Non-pigmented ciliary epithelial cell (primary cell): ENCODE results near the gene NUP210.
"Not testable (repeated sequence)": the region's sequence is repeated elsewhere in the genome, so short reads cannot be mapped to it uniquely, and the experiment has no call there.

Source experiments
- DNase-seq: peaks from one replicate; pipeline ENCODE4 v3.0.0-alpha.2; 2010; ENCODE audit warnings: low read depth

NUP210 gene

GRCh38 chr3:13406190-13406589 is 13.9 kb downstream of the NUP210 start:
- DNase-seq, result no peak

GRCh38 chr3:13405614-13406013 is 14.5 kb downstream of the NUP210 start:
- DNase-seq, result no peak

GRCh38 chr3:13404626-13405452 is 15.3 kb downstream of the NUP210 start:
- no peak for DNase-seq

- no peak for DNase-seq
Observed at GRCh38 chr3:13403847-13404246, 16.3 kb downstream of the NUP210 start.

- DNase-seq, result no peak
Observed at GRCh38 chr3:13403213-13403819, 16.8 kb downstream of the NUP210 start.

- no peak for DNase-seq
Observed at GRCh38 chr3:13401149-13401548, 19.0 kb downstream of the NUP210 start.

GRCh38 chr3:13400114-13400673 is 19.9 kb downstream of the NUP210 start:
- DNase-seq, result no peak

GRCh38 chr3:13399603-13400002 is 20.5 kb downstream of the NUP210 start:
- DNase-seq, result no peak

- no peak for DNase-seq
Observed at GRCh38 chr3:13397316-13397715, 22.8 kb downstream of the NUP210 start.

GRCh38 chr3:13394363-13394762 is 25.8 kb downstream of the NUP210 start:
- no peak for DNase-seq

GRCh38 chr3:13393427-13394360 is 26.4 kb downstream of the NUP210 start:
- DNase-seq, result no peak

- no peak for DNase-seq
Observed at GRCh38 chr3:13391308-13391707, 28.8 kb downstream of the NUP210 start.

GRCh38 chr3:13389378-13389777 is 30.7 kb downstream of the NUP210 start:
- no peak for DNase-seq

GRCh38 chr3:13388816-13389215 is 31.3 kb downstream of the NUP210 start:
- DNase-seq, result no peak

GRCh38 chr3:13385373-13385965 is 34.7 kb downstream of the NUP210 start:
- DNase-seq, result no peak

- DNase-seq, result no peak
Observed at GRCh38 chr3:13380971-13381370, 39.2 kb downstream of the NUP210 start.

GRCh38 chr3:13379201-13379830 is 40.8 kb downstream of the NUP210 start:
- DNase-seq, result peak; percentile 45

- DNase-seq, result no peak
Observed at GRCh38 chr3:13378155-13378554, 42.0 kb downstream of the NUP210 start.

GRCh38 chr3:13377741-13378140 is 42.4 kb downstream of the NUP210 start:
- not testable (repeated sequence) for DNase-seq

GRCh38 chr3:13377021-13377420 is 43.1 kb downstream of the NUP210 start:
- no peak for DNase-seq

GRCh38 chr3:13376091-13376490 is 44.0 kb downstream of the NUP210 start:
- no peak for DNase-seq
